ENCODE data around the gene C10orf105.

C10orf105 gene

GRCh38 chr10:71755179-71755879 lies 35.8 kb upstream of the C10orf105 start:
- H3K4me3 ChIP-seq (ENCODE audit: low read length), result no peak overlapping the region
- no peak for DNase-seq (ENCODE audit: low read depth)
- TF ChIP-seq, protein P1, sequence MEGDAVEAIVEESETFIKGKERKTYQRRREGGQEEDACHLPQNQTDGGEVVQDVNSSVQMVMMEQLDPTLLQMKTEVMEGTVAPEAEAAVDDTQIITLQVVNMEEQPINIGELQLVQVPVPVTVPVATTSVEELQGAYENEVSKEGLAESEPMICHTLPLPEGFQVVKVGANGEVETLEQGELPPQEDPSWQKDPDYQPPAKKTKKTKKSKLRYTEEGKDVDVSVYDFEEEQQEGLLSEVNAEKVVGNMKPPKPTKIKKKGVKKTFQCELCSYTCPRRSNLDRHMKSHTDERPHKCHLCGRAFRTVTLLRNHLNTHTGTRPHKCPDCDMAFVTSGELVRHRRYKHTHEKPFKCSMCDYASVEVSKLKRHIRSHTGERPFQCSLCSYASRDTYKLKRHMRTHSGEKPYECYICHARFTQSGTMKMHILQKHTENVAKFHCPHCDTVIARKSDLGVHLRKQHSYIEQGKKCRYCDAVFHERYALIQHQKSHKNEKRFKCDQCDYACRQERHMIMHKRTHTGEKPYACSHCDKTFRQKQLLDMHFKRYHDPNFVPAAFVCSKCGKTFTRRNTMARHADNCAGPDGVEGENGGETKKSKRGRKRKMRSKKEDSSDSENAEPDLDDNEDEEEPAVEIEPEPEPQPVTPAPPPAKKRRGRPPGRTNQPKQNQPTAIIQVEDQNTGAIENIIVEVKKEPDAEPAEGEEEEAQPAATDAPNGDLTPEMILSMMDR (conservative IDR thresholded peaks at IDR 0.05; ENCODE audit: low read length), result no peak

DNA sequence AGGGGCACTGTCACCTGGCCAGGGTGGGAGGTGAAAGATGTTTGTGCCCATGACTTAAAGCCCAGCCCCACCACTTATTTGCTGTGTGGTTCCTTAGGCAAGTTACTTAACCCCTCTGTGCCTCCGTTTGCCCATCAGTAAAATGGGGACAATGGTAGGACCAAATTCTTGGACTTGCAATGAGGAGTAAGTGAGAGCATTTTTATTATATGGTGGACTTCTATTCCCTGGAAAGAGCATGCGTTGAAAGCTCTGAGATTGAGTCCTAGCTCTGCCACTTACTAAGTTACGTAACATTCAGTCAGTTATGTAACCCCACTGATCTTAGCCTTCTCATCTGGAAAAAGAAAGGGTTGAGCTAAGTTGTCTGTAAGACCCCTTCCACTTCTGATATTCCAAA lies 35.0 kb upstream of the C10orf105 start:
- no peak overlapping the region for H3K4me3 ChIP-seq (ENCODE audit: low read length)
- TF ChIP-seq, protein P1 (conservative IDR thresholded peaks at IDR 0.05; ENCODE audit: low read length), result no peak
- no peak for DNase-seq (ENCODE audit: low read depth)

DNA sequence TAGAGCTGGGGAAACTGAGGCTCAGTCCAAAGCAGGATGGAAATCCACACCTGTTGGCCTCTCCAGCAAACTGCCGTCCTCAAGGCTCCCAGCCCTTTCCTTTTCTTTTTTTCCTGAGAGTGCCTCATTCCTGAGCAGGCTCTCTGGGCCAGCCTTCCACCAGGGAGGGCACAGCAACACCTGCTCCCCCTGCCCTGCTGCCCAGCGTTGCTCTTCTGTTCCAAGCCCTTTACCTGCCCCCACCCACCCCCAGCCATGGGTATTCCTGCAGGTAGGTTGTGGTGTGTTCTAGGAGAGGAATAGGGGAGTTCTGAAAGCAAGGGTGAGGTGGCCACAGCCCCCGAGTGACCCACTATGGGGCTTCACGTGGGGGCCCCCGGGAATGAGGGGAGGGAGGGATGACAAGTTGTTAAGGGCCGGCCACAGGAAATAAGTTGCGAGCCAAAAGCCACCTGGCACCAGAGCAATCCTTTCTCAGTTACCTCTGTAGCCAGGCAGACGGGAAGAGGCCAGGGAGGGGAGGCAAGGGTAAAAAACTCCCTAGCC lies 34.5 kb upstream of the C10orf105 start:
- TF ChIP-seq, protein P1 (conservative IDR thresholded peaks at IDR 0.05; ENCODE audit: low read length), result no peak
- no peak for DNase-seq (ENCODE audit: low read depth)
- no peak overlapping the region for H3K4me3 ChIP-seq (ENCODE audit: low read length)

DNA sequence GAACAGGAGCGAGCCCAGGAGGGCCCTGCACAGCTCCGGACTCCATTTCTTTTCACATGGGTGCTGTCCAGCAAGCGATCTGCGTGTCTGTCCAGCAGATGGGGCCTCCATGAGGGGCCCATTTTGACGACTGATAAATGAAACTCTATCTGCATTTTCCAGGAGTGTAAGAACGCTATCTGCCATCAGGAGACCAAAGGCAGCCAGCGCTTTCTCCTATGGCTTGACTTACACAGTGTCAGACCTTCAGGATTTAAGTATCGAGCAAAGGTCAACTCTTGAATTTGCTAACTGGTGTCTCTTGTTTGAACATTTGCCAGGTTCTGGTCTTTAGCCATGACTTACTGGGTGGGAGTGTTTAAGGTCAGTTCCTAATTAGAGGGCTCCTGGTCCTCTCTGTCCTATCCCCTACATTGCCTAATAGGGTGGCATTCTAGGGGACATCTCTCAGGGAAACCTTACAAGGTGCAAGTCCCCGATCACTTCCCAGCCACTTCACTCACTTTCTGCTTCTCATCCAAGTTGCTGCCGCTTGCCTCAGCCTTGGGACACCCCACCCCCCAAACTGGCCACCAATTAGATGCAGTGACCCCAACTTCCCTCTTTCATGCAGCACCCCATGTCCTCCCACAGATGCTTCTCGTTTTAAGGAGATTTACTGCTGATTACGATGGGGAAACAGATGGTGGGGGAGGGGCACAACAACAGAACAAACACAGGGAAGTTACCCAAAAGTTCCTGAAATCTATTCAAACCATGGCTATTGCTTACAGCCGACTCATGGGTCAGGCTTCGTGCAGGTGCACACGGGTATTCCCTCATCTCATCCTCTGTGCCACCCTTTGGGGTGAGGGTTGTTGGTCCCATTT lies 33.7 kb upstream of the C10orf105 start:
- TF ChIP-seq, protein P1 (conservative IDR thresholded peaks at IDR 0.05; ENCODE audit: low read length), result no peak
- H3K4me3 ChIP-seq (ENCODE audit: low read length), result no peak overlapping the region
- no peak for DNase-seq (ENCODE audit: low read depth)

DNA sequence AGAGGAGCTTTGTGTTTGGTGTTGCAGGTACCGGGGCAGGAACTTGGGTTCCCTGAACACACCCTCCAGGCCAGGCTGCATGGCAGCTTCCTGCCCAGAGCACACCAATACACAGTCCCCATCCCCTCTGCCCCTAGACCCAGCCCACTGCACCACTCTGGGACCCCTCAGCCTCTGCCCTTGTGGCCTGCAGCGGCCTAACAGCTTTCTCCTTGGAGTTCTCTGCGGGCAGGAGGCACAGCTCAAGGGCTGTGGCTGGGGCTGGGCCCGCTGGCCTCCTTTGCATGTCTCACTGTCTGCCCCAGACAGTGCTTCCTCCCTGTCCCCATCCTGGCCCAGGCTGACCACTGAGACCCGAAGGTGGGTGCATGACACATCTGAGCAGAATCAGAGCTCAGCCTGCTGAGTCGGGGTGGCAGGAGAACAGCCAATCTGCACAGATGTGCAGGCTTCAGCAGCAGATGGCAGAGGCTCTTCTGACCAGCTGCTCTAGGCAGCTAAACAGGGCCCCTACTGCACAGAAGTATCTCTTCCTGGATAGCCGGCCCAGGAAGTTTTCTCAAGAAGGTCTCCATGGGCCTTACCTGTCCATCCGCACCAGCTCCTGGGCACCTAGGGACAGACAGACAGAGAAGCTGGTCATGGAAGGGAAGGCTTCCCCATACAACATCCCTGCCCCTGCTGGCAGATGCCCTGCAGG lies 33.0 kb upstream of the C10orf105 start:
- TF ChIP-seq, protein P1 (conservative IDR thresholded peaks at IDR 0.05; ENCODE audit: low read length), result no peak
- no peak for DNase-seq (ENCODE audit: low read depth)
- H3K4me3 ChIP-seq (ENCODE audit: low read length), result no peak overlapping the region

DNA sequence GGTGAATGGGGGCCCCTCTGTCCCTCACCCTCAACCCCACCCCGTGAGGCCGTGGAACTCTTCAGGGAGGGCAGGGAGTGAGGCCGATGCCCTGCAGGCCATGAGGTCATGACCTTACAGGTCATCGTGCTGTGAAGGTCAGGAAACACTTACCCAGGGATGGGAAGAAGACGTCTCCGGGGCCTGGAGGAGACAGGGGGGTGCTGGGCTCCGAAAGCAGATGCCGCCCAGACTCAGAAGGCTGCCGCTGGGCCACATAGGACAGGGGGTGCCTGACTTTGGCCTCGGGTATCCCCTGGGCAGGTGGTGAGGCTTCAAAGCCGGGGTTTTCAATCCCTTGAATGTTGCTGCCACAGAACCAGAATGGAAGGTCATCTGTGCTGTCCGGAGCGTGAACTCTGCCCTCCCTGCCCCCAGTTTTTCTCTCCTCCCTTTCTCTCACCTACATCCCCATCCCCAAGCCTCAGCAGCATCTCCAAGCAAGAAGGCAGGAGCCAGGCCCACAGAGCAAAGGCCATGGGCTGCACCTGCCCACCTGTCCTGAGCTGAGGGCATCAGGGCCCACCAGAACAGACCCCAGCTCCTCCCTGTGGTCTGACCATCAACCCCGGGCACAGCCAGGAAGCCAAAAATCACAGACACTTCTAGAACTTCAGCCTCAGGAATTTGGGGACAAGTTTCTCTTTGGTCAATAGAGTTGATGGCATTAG lies 32.1 kb upstream of the C10orf105 start:
- DNase-seq (ENCODE audit: low read depth), result no peak
- no peak overlapping the region for H3K4me3 ChIP-seq (ENCODE audit: low read length)
- TF ChIP-seq, protein P1 (conservative IDR thresholded peaks at IDR 0.05; ENCODE audit: low read length), result no peak

Measured in AG10803 (cell line).